Body of pancreas (tissue), 4 donors: ENCODE data around the gene FGF1.

ENCODE experiments used
- CTCF ChIP-seq, 7 experiments: fragments of 450-650 bp in 4 of 7; fragments of 200-600 bp in 3 of 7; sonication (generic) in 3 of 7; IDR thresholded peaks; one replicate each; pipeline ENCODE4 v1.5.1; 2016 to 2019; ENCODE audit warnings: antibody characterized with exemption in 7 of 7
- POLR2A ChIP-seq, 3 donors: fragments of 450-650 bp; IDR thresholded peaks; one replicate each; pipeline ENCODE4 v1.6.1; 2016; ENCODE audit warnings: antibody characterized with exemption in 3 of 3, mild to moderate bottlenecking in 2 of 3

- TF ChIP-seq CTCF (IDR thresholded peaks at IDR 0.05) (no peak), POLR2A (IDR thresholded peaks at IDR 0.05) (no peak)
These were observed 136.1 kb downstream of the FGF1 start for GRCh38 chr5:142549834-142550233.
